Activated naive CD8-positive, alpha-beta T cell (primary cell): ENCODE data around the gene TMEM132D.

Experiments
- H3K27ac Mint-ChIP-seq: one replicate; pipeline ENCODE4 v1.8.0; 2021; ENCODE audit warnings: mixed read lengths
- H3K27me3 Mint-ChIP-seq: one replicate; pipeline ENCODE4 v1.8.0; 2021; ENCODE audit warnings: mixed read lengths
- H3K36me3 Mint-ChIP-seq: one replicate; pipeline ENCODE4 v1.8.0; 2021; ENCODE audit warnings: mixed read lengths
- H3K4me1 Mint-ChIP-seq: one replicate; pipeline ENCODE4 v1.8.0; 2021; ENCODE audit warnings: low read depth, mixed read lengths
- H3K4me3 Mint-ChIP-seq: one replicate; pipeline ENCODE4 v1.8.0; 2021; ENCODE audit warnings: mild to moderate bottlenecking, mixed read lengths
- H3K9me3 Mint-ChIP-seq: one replicate; pipeline ENCODE4 v1.8.0; 2021; ENCODE audit warnings: low read depth, mixed read lengths

The TMEM132D gene

GRCh38 chr12:129530517-129530916, 373.3 kb downstream of the TMEM132D start:
- Mint-ChIP-seq H3K27ac (no peak overlapping the region), H3K9me3 (peaks cover 5% of the 10 kb centered on the region), H3K4me1 (no peaks in the 10 kb centered on the region), H3K36me3 (no peaks in the 10 kb centered on the region), H3K27me3 (no peaks in the 10 kb centered on the region), H3K4me3 (no peak overlapping the region)

GRCh38 chr12:129527506-129527905, 376.3 kb downstream of the TMEM132D start:
- peaks cover 4% of the 10 kb centered on the region for H3K9me3 Mint-ChIP-seq
- no peak overlapping the region for H3K4me3 Mint-ChIP-seq
- no peaks in the 10 kb centered on the region for H3K4me1 Mint-ChIP-seq
- H3K36me3 Mint-ChIP-seq = no peaks in the 10 kb centered on the region
- H3K27ac Mint-ChIP-seq = no peak overlapping the region
- no peaks in the 10 kb centered on the region for H3K27me3 Mint-ChIP-seq

- Mint-ChIP-seq H3K9me3 (peaks cover 4% of the 10 kb centered on the region), H3K27ac (no peak overlapping the region), H3K4me3 (no peak overlapping the region), H3K4me1 (no peaks in the 10 kb centered on the region), H3K27me3 (no peaks in the 10 kb centered on the region), H3K36me3 (no peaks in the 10 kb centered on the region)
Measured at GRCh38 chr12:129523621-129524020, 380.2 kb downstream of the TMEM132D start.

GRCh38 chr12:129520739-129521138, 383.1 kb downstream of the TMEM132D start:
- Mint-ChIP-seq H3K4me1 (no peaks in the 10 kb centered on the region), H3K9me3 (peaks cover 12% of the 10 kb centered on the region), H3K27ac (no peak overlapping the region), H3K27me3 (no peaks in the 10 kb centered on the region), H3K36me3 (no peaks in the 10 kb centered on the region), H3K4me3 (no peak overlapping the region)

GRCh38 chr12:129503802-129504201, 400.0 kb downstream of the TMEM132D start:
- Mint-ChIP-seq H3K9me3 (peaks cover 4% of the 10 kb centered on the region), H3K36me3 (no peaks in the 10 kb centered on the region), H3K4me1 (no peaks in the 10 kb centered on the region), H3K27me3 (no peaks in the 10 kb centered on the region), H3K4me3 (no peak overlapping the region), H3K27ac (no peak overlapping the region)

GRCh38 chr12:129496226-129496625, 407.6 kb downstream of the TMEM132D start:
- Mint-ChIP-seq H3K36me3 (no peaks in the 10 kb centered on the region), H3K27me3 (no peaks in the 10 kb centered on the region), H3K9me3 (no peaks in the 10 kb centered on the region), H3K27ac (no peak overlapping the region), H3K4me3 (no peak overlapping the region), H3K4me1 (no peaks in the 10 kb centered on the region)

- Mint-ChIP-seq H3K4me1 (no peaks in the 10 kb centered on the region), H3K9me3 (no peaks in the 10 kb centered on the region), H3K4me3 (no peak overlapping the region), H3K27ac (no peak overlapping the region), H3K27me3 (no peaks in the 10 kb centered on the region), H3K36me3 (no peaks in the 10 kb centered on the region)
Measured at GRCh38 chr12:129494766-129495165, 409.1 kb downstream of the TMEM132D start.

GRCh38 chr12:129494260-129494659, 409.6 kb downstream of the TMEM132D start:
- no peaks in the 10 kb centered on the region for H3K4me1 Mint-ChIP-seq
- H3K4me3 Mint-ChIP-seq = no peak overlapping the region
- H3K9me3 Mint-ChIP-seq = no peaks in the 10 kb centered on the region
- no peak overlapping the region for H3K27ac Mint-ChIP-seq
- H3K27me3 Mint-ChIP-seq = no peaks in the 10 kb centered on the region
- H3K36me3 Mint-ChIP-seq = no peaks in the 10 kb centered on the region

GRCh38 chr12:129489100-129489676, 414.6 kb downstream of the TMEM132D start:
- Mint-ChIP-seq H3K36me3 (no peaks in the 10 kb centered on the region), H3K9me3 (no peaks in the 10 kb centered on the region), H3K27ac (no peak overlapping the region), H3K4me1 (no peaks in the 10 kb centered on the region), H3K4me3 (no peak overlapping the region), H3K27me3 (no peaks in the 10 kb centered on the region)

GRCh38 chr12:129486931-129487330, 416.9 kb downstream of the TMEM132D start:
- Mint-ChIP-seq H3K4me1 (no peaks in the 10 kb centered on the region), H3K4me3 (no peak overlapping the region), H3K36me3 (no peaks in the 10 kb centered on the region), H3K9me3 (no peaks in the 10 kb centered on the region), H3K27ac (no peak overlapping the region), H3K27me3 (no peaks in the 10 kb centered on the region)

GRCh38 chr12:129483111-129483893, 420.5 kb downstream of the TMEM132D start:
- no peak overlapping the region for H3K4me3 Mint-ChIP-seq
- H3K27ac Mint-ChIP-seq = no peak overlapping the region
- no peaks in the 10 kb centered on the region for H3K4me1 Mint-ChIP-seq
- peaks cover 6% of the 10 kb centered on the region for H3K9me3 Mint-ChIP-seq
- H3K36me3 Mint-ChIP-seq = no peaks in the 10 kb centered on the region
- H3K27me3 Mint-ChIP-seq = no peaks in the 10 kb centered on the region

- H3K27me3 Mint-ChIP-seq = no peaks in the 10 kb centered on the region
- no peaks in the 10 kb centered on the region for H3K4me1 Mint-ChIP-seq
- H3K36me3 Mint-ChIP-seq = no peaks in the 10 kb centered on the region
- peaks cover 9% of the 10 kb centered on the region for H3K9me3 Mint-ChIP-seq
- H3K4me3 Mint-ChIP-seq = no peak overlapping the region
- no peak overlapping the region for H3K27ac Mint-ChIP-seq
Measured at GRCh38 chr12:129481921-129482320, 421.9 kb downstream of the TMEM132D start.

- no peak overlapping the region for H3K27ac Mint-ChIP-seq
- H3K4me1 Mint-ChIP-seq = no peaks in the 10 kb centered on the region
- peaks cover 3% of the 10 kb centered on the region for H3K9me3 Mint-ChIP-seq
- no peaks in the 10 kb centered on the region for H3K27me3 Mint-ChIP-seq
- no peak overlapping the region for H3K4me3 Mint-ChIP-seq
- no peaks in the 10 kb centered on the region for H3K36me3 Mint-ChIP-seq
Measured at GRCh38 chr12:129470196-129470595, 433.6 kb downstream of the TMEM132D start.

GRCh38 chr12:129467726-129468125, 436.1 kb downstream of the TMEM132D start:
- Mint-ChIP-seq H3K9me3 (peaks cover 3% of the 10 kb centered on the region), H3K27me3 (no peaks in the 10 kb centered on the region), H3K4me3 (no peak overlapping the region), H3K4me1 (no peaks in the 10 kb centered on the region), H3K36me3 (no peaks in the 10 kb centered on the region), H3K27ac (no peak overlapping the region)

GRCh38 chr12:129467289-129467688, 436.5 kb downstream of the TMEM132D start:
- H3K27me3 Mint-ChIP-seq = no peaks in the 10 kb centered on the region
- H3K4me1 Mint-ChIP-seq = no peaks in the 10 kb centered on the region
- H3K27ac Mint-ChIP-seq = no peak overlapping the region
- H3K9me3 Mint-ChIP-seq = peaks cover 3% of the 10 kb centered on the region
- no peak overlapping the region for H3K4me3 Mint-ChIP-seq
- no peaks in the 10 kb centered on the region for H3K36me3 Mint-ChIP-seq

- Mint-ChIP-seq H3K27ac (no peak overlapping the region), H3K9me3 (peaks cover 3% of the 10 kb centered on the region), H3K36me3 (no peaks in the 10 kb centered on the region), H3K4me3 (no peak overlapping the region), H3K4me1 (no peaks in the 10 kb centered on the region), H3K27me3 (no peaks in the 10 kb centered on the region)
Measured at GRCh38 chr12:129466499-129466898, 437.3 kb downstream of the TMEM132D start.
